ENCODE results near the gene CEP97. TPM values are rescaled to one million over a fixed set of nuclear protein-coding genes. Genes with fewer than 3 reads are reported as not detected.

Gene CEP97, protein sequence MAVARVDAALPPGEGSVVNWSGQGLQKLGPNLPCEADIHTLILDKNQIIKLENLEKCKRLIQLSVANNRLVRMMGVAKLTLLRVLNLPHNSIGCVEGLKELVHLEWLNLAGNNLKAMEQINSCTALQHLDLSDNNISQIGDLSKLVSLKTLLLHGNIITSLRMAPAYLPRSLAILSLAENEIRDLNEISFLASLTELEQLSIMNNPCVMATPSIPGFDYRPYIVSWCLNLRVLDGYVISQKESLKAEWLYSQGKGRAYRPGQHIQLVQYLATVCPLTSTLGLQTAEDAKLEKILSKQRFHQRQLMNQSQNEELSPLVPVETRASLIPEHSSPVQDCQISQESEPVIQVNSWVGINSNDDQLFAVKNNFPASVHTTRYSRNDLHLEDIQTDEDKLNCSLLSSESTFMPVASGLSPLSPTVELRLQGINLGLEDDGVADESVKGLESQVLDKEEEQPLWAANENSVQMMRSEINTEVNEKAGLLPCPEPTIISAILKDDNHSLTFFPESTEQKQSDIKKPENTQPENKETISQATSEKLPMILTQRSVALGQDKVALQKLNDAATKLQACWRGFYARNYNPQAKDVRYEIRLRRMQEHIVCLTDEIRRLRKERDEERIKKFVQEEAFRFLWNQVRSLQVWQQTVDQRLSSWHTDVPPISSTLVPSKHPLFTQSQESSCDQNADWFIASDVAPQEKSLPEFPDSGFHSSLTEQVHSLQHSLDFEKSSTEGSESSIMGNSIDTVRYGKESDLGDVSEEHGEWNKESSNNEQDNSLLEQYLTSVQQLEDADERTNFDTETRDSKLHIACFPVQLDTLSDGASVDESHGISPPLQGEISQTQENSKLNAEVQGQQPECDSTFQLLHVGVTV
- total RNA-seq: 10.8 and 12.3 TPM in 2 replicates

DNA sequence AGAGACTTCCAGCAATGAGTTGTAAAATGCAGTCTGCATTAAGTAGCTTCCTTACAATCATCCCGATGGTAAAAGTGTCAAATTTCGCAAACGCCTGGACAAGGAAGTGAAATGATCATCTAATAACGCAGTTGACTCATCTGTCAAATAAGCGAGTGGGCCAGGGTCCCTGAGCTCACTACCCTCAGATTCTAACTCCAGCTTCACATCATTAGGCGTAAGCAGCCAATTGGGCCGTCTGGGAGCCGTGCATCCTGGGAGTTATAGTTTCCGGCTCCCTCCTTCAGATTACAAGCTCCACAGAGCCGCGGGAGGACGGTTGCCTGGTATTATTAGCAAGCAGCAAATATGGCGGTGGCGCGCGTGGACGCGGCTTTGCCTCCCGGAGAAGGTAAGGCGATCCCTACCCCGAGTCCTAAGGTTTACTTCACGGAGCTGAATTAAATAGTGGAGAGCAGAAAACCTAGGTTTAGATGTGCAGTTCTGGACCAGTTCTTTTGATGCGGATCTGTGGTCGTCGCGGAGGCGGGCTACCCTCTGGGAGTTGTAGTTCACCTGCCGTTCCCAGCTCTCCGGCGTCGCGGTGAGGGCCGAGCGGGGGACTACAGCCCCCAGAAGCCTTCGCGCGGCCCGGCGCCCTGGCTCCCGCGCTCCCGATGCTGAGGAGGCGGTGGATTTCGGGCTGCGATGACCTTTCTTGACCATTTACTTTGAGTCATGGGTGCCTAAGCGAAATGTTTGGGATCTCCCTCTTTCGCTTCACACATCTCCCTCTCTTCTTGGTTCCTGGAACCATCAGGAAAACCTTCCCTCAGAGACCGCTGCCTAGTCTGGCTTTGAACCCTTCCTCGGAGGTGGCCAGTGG lies at the start of gene CEP97:
Gene CEP97 (plus strand): TSS at position 286 of the 865 bp plus-strand sequence. CDS start 63 bp downstream, at position 349.

DNA sequence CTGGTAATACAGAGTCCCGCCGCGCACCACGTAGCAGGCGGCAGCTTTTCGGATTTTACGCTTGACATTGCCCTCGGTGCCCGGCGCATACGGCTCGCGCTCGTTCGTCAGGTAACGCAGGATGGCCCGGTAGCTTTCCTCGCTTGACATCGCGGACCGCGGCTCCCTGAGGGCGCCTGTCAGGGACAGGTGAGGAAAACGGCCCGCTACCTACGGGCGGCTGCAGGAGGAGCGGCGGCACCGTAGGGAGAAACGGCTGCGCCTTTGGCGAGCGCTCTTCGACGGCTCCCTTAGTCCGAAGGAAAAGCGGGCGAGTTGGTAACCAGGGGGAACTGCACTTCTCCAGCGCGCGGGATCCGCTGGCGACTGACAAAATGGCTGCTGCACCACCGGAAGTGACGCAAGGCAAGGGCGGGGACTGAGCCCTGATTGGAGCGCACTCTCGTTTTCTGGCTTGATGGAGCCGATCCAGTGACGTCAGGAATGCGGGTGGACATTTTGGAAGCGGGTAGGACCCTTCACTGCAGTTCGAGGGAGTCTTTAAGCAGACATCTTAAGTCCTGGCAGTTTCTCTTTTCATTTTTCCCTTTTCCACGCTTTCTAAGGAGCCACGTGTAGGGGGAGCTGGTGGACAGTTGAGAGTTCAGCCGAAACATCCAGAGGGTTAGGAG lies 47.5 kb upstream of the CEP97 start, which contains the start of gene ZBTB11:
Gene ZBTB11 (minus strand): TSS at position 368 of the 671 bp plus-strand sequence. CDS start 218 bp downstream, at position 150.

DNA sequence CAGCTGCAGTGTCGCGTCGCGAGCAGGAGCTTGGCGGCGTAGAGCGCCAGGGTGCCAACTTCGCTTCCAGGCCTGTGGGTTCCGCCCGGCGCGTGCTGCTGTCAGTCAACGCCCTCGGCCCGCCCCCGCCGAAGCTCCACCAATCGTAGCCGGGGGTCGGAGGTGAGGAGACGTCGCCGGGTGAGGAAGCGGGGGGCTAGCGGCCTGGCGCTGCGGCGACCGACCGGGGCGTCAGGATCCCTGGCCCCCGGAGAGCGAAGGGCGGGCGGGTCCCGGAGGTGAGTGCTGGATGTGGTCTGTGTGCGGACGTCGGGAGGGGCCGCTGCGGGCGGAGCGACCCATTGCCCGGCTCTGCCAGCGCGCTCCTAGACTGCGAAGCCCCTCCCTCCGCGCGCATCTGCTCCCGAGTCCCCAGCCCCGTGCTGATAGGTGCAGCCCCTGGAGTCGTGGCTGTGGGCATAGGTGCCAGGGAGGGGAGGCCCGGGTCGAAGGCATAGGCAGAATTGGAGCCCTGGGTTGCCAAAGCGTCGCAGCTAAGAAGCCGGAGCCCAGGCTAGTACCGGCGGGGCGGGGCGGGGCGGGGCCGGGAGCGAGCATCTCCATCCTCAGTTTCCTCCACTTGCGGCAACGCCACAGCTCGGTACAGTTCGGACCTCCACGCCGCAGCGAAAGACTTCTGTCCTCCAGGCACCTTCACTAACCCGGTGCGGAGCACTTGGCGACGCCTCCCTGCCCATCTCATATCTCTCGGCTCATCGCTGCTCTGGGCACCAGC lies 54.8 kb downstream of the CEP97 start, which contains the start of gene NXPE3:
Gene NXPE3 (plus strand): TSS at position 165 of the 775 bp plus-strand sequence. CDS start 6,386 bp downstream, outside the sequence.

Other genes starting within 250 kb of the CEP97 start
- gene SENP7, start 211.4 kb upstream of the CEP97 start, total RNA-seq: 7.6 and 11.9 TPM in 2 replicates
- 15.4 and 18.5 TPM in 2 replicates for gene TRMT10C, start 162.7 kb upstream of the CEP97 start, total RNA-seq
- 81.3 and 103 TPM in 2 replicates for gene PCNP, start 150.4 kb upstream of the CEP97 start, total RNA-seq
- gene ZBTB11, start 47.5 kb upstream of the CEP97 start, total RNA-seq: 21.5 and 22.7 TPM in 2 replicates
- gene RPL24, start 37.9 kb upstream of the CEP97 start, total RNA-seq: 985 and 1,440 TPM in 2 replicates
- 27.1 and 40.8 TPM in 2 replicates for gene NXPE3, start 54.6 kb downstream of the CEP97 start, total RNA-seq
- gene NFKBIZ, start 124.9 kb downstream of the CEP97 start, total RNA-seq: 40.1 and 85.2 TPM in 2 replicates

Measured in smooth muscle cell of the pulmonary artery (primary cell).